HepG2 (cell line): ENCODE measurements around the gene CIART. TPM values are rescaled to one million over a fixed set of nuclear protein-coding genes. Genes with fewer than 3 reads are reported as not detected.
"Not testable (repeated sequence)": the region's sequence is repeated elsewhere in the genome, so short reads cannot be mapped to it uniquely, and the experiment has no call there.

ENCODE experiments used
- ATAC-seq: fragments of 200-7000 bp; cut with Tn5 transposase; 3 replicates; pipeline ENCODE4 v1.9.1; 2020; ENCODE audit warnings: mild to moderate bottlenecking, moderate library complexity
- BruUV-seq: library from RNA; stranded (reverse); fragments of 400-500 nt; replicated peaks from 2 replicates; lab custom pipeline; 2021; lab: Mats Ljungman, UMichigan
- CTCF ChIA-PET: fragments of 300-600 bp; formaldehyde crosslinking; extraction: SDS; loops from one replicate; lab custom pipeline; 2021; ENCODE audit warnings: low total read pairs, inconsistent platforms, low intra/inter-chr PET ratio; lab: Yijun Ruan, JAX
- POLR2A ChIA-PET: fragments of 350-600 bp; sonication (Branson Sonifier 250); formaldehyde crosslinking; loops from one replicate; lab custom pipeline; 2020; ENCODE audit warnings: antibody characterized with exemption, inconsistent platforms; lab: Yijun Ruan, JAX
- DNase-seq: peaks from one replicate; pipeline ENCODE4 v3.0.0-alpha.2; 2015; ENCODE audit warnings: low spot score
- FAIRE-seq: peaks from 3 replicates; lab custom pipeline; 2011; peaks lifted over from hg19 to GRCh38; lab: Jason Lieb, UNC
- H2AFZ ChIP-seq: one replicate; pipeline ENCODE4 v1.6.1; 2011; ENCODE audit warnings: low read length, inconsistent platforms
- H3K27ac ChIP-seq: fragments of 300-600 bp; 3 replicates; pipeline ENCODE4 v1.8.0; 2011; ENCODE audit warnings: mixed run types, mild to moderate bottlenecking, mixed read lengths, low read length, inconsistent platforms; ENCODE audit not compliant: insufficient read depth; ENCODE audit errors: extremely low read length
- H3K27me3 ChIP-seq, 2 experiments: fragments of 200-600 bp in 1 of 2; 2 replicates in 1 of 2; 3 replicates in 1 of 2; pipeline versions ENCODE4 v1.6.0 to v1.8.0; 2011; ENCODE audit warnings: low read length in 2 of 2, mild to moderate bottlenecking in 2 of 2, moderate library complexity in 2 of 2, inconsistent platforms in 1 of 2; ENCODE audit not compliant: insufficient read depth in 2 of 2, control insufficient read depth in 1 of 2
- H3K36me3 ChIP-seq, 2 experiments: fragments of 200-600 bp in 1 of 2; replicated peaks in 1 of 2; 2 replicates in 1 of 2; 3 replicates in 1 of 2; pipeline versions ENCODE4 v1.5.1 to v1.8.0; 2011; ENCODE audit warnings: low read length in 2 of 2, inconsistent platforms in 1 of 2; ENCODE audit not compliant: insufficient read depth in 2 of 2, control insufficient read depth in 1 of 2
- H3K4me1 ChIP-seq: 2 replicates; pipeline ENCODE4 v1.5.1; 2012; ENCODE audit warnings: low read length, inconsistent platforms; ENCODE audit not compliant: insufficient read depth
- H3K4me2 ChIP-seq: 2 replicates; pipeline ENCODE4 v1.6.0; 2011; ENCODE audit warnings: low read depth, low read length, inconsistent platforms
- H3K4me3 ChIP-seq, 3 experiments: fragments of 200-600 bp in 1 of 3; sonication (generic), shearing (Covaris generic) in 1 of 3; replicated peaks in 1 of 3; 2 replicates each; pipeline ENCODE4 v1.5.1; 2011 to 2016; ENCODE audit warnings: low read length in 3 of 3, inconsistent platforms in 2 of 3, low read depth in 2 of 3, mild to moderate bottlenecking in 2 of 3, control low read depth in 1 of 3, mixed read lengths in 1 of 3; ENCODE audit not compliant: insufficient read depth in 1 of 3
- H3K79me2 ChIP-seq: one replicate; pipeline ENCODE4 v1.6.1; 2011; ENCODE audit warnings: low read length, inconsistent platforms; ENCODE audit not compliant: insufficient read depth
- H3K9ac ChIP-seq: 2 replicates; pipeline ENCODE4 v1.6.0; 2011; ENCODE audit warnings: mild to moderate bottlenecking, low read depth, low read length, inconsistent platforms; ENCODE audit not compliant: insufficient read depth
- H3K9me3 ChIP-seq: 2 replicates; pipeline ENCODE4 v1.5.1; 2012; ENCODE audit warnings: mild to moderate bottlenecking, low read length
- H4K20me1 ChIP-seq: 2 replicates; pipeline ENCODE4 v1.6.0; 2011; ENCODE audit warnings: inconsistent platforms, mild to moderate bottlenecking, low read length, moderate library complexity; ENCODE audit not compliant: insufficient read depth
- PAX8 ChIP-seq: sonication (generic); formaldehyde crosslinking; IDR thresholded peaks from 2 replicates; pipeline ENCODE4 v1.8.0; 2022; ENCODE audit warnings: mild to moderate bottlenecking, missing genetic modification reagents, borderline replicate concordance
- PRPF4 ChIP-seq: fragments of 200-400 bp; formaldehyde crosslinking; IDR thresholded peaks from 2 replicates; pipeline ENCODE4 v1.6.1; 2016; ENCODE audit warnings: low read length, low read depth; ENCODE audit not compliant: poor library complexity, severe bottlenecking
- ZNF143 ChIP-seq: sonication (generic); formaldehyde crosslinking; IDR thresholded peaks from 2 replicates; pipeline ENCODE4 v1.4.0; 2020; ENCODE audit warnings: missing genetic modification reagents
- ZNF260 ChIP-seq: sonication (generic); formaldehyde crosslinking; IDR thresholded peaks from 2 replicates; pipeline ENCODE4 v1.4.0; 2020; ENCODE audit warnings: missing genetic modification reagents, low read depth, mild to moderate bottlenecking, borderline replicate concordance
- WGBS: methylation state at CpG from one replicate; pipeline ENCODE4 v1.1.6; 2017; ENCODE audit warnings: low lambda C conversion rate; 5-methylcytosine and 5-hydroxymethylcytosine counted together
- in situ Hi-C: cut with HindIII; loops from 2 replicates; pipeline ENCODE4 v1.10.0; 2017; ENCODE audit warnings: low pct_unique_long_range_greater_than_20kb; ENCODE audit not compliant: extremely low pct_ligation_motif_present
- intact Hi-C: fragments of 100-400 bp; cut with micrococcal nuclease; formaldehyde crosslinking; loops from one replicate; pipeline ENCODE4 v1.10.0; 2022; ENCODE audit not compliant: unreplicated experiment
- polyA plus RNA-seq, 8 experiments: library from polyadenylated mRNA; depleted of rRNA in 3 of 8; stranded (reverse) in 7 of 8; unstranded in 1 of 8; fragments of >200 nt; fragmentation: Illumina TruSeq in 4 of 8; extraction: Trizol in 4 of 8; gene quantifications; 2 replicates each; pipeline versions ENCODE4 v1.2.1 to v1.2.3, GENCODE V29; 2011 to 2016; ENCODE audit warnings: low read depth in 4 of 8, missing spikeins in 1 of 8, mixed read lengths in 1 of 8; ENCODE audit not compliant: insufficient read depth in 1 of 8
- total RNA-seq, 5 experiments: library from RNA; depleted of rRNA; stranded (reverse); fragments of >200 nt; fragmentation: Illumina TruSeq; extraction: Trizol; gene quantifications; 2 replicates each; pipeline ENCODE4 v1.2.3, GENCODE V29; 2016; ENCODE audit warnings: low read depth in 1 of 5
- TF ChIP-seq, protein P1 (sequence below): sonication (generic); formaldehyde crosslinking; IDR thresholded peaks from 2 replicates; pipeline ENCODE4 v1.5.1; 2020; ENCODE audit warnings: mild to moderate bottlenecking, missing genetic modification reagents, borderline replicate concordance

CIART gene
- total and polyA plus RNA-seq, 2 of the 13 experiments (the other 11 are each of a cell fraction or from before 2014, with no cell fraction given), result 0.58 TPM; not detected in 1

DNA sequence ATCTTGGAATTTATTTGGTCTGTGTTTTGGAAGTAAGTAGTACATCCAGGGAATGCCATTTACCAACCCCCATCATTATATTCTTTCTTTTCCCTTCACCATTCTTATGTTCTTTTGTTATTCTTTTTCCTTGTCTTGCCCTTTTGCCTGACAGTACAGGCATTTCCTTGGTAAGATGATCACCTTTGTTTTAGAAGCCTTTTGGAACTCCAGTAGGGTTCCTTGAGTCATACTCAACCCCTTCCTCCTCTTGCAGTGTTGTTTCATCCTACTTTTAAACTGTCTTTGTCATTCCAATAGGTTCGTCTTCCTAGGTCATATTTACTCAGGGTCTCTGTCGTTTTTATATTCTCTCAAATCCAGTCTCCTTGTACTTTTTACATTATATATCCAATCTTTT is 20.5 kb downstream of the CIART start (continued):
- TF ChIP-seq, protein P1, sequence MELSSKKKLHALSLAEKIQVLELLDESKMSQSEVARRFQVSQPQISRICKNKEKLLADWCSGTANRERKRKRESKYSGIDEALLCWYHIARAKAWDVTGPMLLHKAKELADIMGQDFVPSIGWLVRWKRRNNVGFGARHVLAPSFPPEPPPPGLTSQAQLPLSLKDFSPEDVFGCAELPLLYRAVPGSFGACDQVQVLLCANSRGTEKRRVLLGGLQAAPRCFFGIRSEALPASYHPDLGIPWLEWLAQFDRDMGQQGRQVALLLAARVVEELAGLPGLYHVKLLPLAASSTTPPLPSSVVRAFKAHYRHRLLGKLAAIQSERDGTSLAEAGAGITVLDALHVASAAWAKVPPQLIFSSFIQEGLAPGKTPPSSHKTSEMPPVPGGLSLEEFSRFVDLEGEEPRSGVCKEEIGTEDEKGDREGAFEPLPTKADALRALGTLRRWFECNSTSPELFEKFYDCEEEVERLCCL, result no peak
- no peak for TF ChIP-seq ZNF143 (CRISPR knock-in tag)
- no peak for TF ChIP-seq ZNF260
- TF ChIP-seq PAX8 (CRISPR knock-in tag), result no peak
- TF ChIP-seq PRPF4, result no peak

GRCh38 chr1:150308585-150308984 is 26.2 kb downstream of the CIART start:
- H4K20me1 ChIP-seq, H3K9me3 ChIP-seq, H2AFZ ChIP-seq, H3K79me2 ChIP-seq, ATAC-seq, H3K27me3 ChIP-seq, H3K4me3 ChIP-seq, FAIRE-seq, DNase-seq, POLR2A ChIA-PET, H3K9ac ChIP-seq, H3K4me1 ChIP-seq, in situ Hi-C loops, BruUV-seq, H3K4me2 ChIP-seq, H3K27ac ChIP-seq, CTCF ChIA-PET, intact Hi-C loops: not testable (repeated sequence)
- 97% methylated on average over 9 of the region's 9 CpGs for WGBS
- H3K36me3 ChIP-seq, result peaks cover 0 to 17% of the 10 kb centered on the region in 2 experiments; a peak in 2 of 5 replicates
